ENCODE data around the gene SLC25A22.

SLC25A22 gene

GRCh38 chr11:802693-803466, 4.8 kb upstream of the SLC25A22 start:
- DNase-seq: no peak

GRCh38 chr11:802018-802617, 4.0 kb upstream of the SLC25A22 start:
- DNase-seq: no peak

- no peak for DNase-seq
Measured at GRCh38 chr11:801097-801780, 3.2 kb upstream of the SLC25A22 start.

- no peak for DNase-seq
Measured at GRCh38 chr11:800473-800872, 2.4 kb upstream of the SLC25A22 start.

- DNase-seq: no peak
Measured at GRCh38 chr11:799641-800316, 1.7 kb upstream of the SLC25A22 start.

- peak; percentile 93 for DNase-seq
Measured at GRCh38 chr11:797296-798092, 587 bp downstream of the SLC25A22 start.

GRCh38 chr11:796565-797295, 1.4 kb downstream of the SLC25A22 start:
- no peak for DNase-seq

GRCh38 chr11:795634-796564, 2.2 kb downstream of the SLC25A22 start:
- DNase-seq: peak; percentile 93

- peak; percentile 44 for DNase-seq
Measured at GRCh38 chr11:794766-795633, 3.1 kb downstream of the SLC25A22 start.

- no peak for DNase-seq
Measured at GRCh38 chr11:794013-794765, 3.9 kb downstream of the SLC25A22 start.

GRCh38 chr11:793556-793955, 4.5 kb downstream of the SLC25A22 start:
- peak; percentile 37 for DNase-seq

GRCh38 chr11:792873-793272, 5.2 kb downstream of the SLC25A22 start:
- DNase-seq: no peak

GRCh38 chr11:792535-792821, 5.6 kb downstream of the SLC25A22 start:
- DNase-seq: no peak

GRCh38 chr11:791658-792534, 6.2 kb downstream of the SLC25A22 start:
- no peak for DNase-seq

GRCh38 chr11:790721-791564, 7.1 kb downstream of the SLC25A22 start:
- no peak for DNase-seq

GRCh38 chr11:789943-790342, 8.1 kb downstream of the SLC25A22 start, which contains the start of gene CEND1:
TSS of gene CEND1 (minus strand) at chr11:790090. CDS start at chr11:788576, 1,514 bp downstream.
- DNase-seq: no peak
